SK-N-SH (cell line): ENCODE results near the gene AUH.

Source experiments
- CHD2 ChIP-seq: fragments of 150-350 bp; IDR thresholded peaks from 2 replicates; pipeline ENCODE4 v1.6.1; 2018; ENCODE audit warnings: low read length; ENCODE audit not compliant: partially characterized antibody
- ELF1 ChIP-seq: IDR thresholded peaks from 2 replicates; pipeline ENCODE4 v1.4.0; 2012
- EP300 ChIP-seq, 2 experiments: IDR thresholded peaks; 2 replicates each; pipeline versions ENCODE4 v1.4.0 to v1.6.1; 2012; ENCODE audit warnings: borderline replicate concordance in 1 of 2, low read depth in 1 of 2, low read length in 1 of 2
- EZH2phosphoT487 ChIP-seq: fragments of 200-600 bp; sonication (generic); IDR thresholded peaks from 2 replicates; pipeline ENCODE4 v1.6.1; 2017; ENCODE audit warnings: low read depth, mixed run types, mild to moderate bottlenecking, antibody characterized with exemption, moderate library complexity, borderline replicate concordance
- GABPA ChIP-seq: IDR thresholded peaks from 2 replicates; pipeline ENCODE4 v1.4.0; 2012; ENCODE audit warnings: low read depth, mild to moderate bottlenecking
- JUND ChIP-seq: IDR thresholded peaks from 2 replicates; pipeline ENCODE4 v1.4.0; 2012
- POLR2AphosphoS5 ChIP-seq: IDR thresholded peaks from 2 replicates; pipeline ENCODE4 v1.6.1; 2012; ENCODE audit warnings: low read depth, low read length
- RAD21 ChIP-seq: IDR thresholded peaks from 2 replicates; pipeline ENCODE4 v1.6.1; 2012; ENCODE audit warnings: mild to moderate bottlenecking, low read length
- REST ChIP-seq: IDR thresholded peaks from 2 replicates; pipeline ENCODE4 v1.6.1; 2012; ENCODE audit warnings: mild to moderate bottlenecking, low read depth, low read length, moderate library complexity
- RFX5 ChIP-seq: IDR thresholded peaks from 2 replicates; pipeline ENCODE4 v1.6.1; 2012; ENCODE audit warnings: mild to moderate bottlenecking, improper control_type of control experiment, low read length
- SIN3A ChIP-seq: IDR thresholded peaks from 2 replicates; pipeline ENCODE4 v1.6.1; 2012; ENCODE audit warnings: low read depth, mild to moderate bottlenecking, low read length, moderate library complexity, borderline replicate concordance
- TAF1 ChIP-seq: IDR thresholded peaks from 2 replicates; pipeline ENCODE4 v1.6.1; 2012; ENCODE audit warnings: low read depth, mild to moderate bottlenecking, low read length, moderate library complexity, borderline replicate concordance
- YY1 ChIP-seq: IDR thresholded peaks from 2 replicates; pipeline ENCODE4 v1.4.0; 2012; ENCODE audit warnings: low read depth, mild to moderate bottlenecking
- TF ChIP-seq, protein P1 (sequence below): fragments of 200-600 bp; sonication (generic); IDR thresholded peaks from 2 replicates; pipeline ENCODE4 v1.6.1; 2017; ENCODE audit warnings: antibody characterized with exemption, mild to moderate bottlenecking, moderate library complexity

DNA sequence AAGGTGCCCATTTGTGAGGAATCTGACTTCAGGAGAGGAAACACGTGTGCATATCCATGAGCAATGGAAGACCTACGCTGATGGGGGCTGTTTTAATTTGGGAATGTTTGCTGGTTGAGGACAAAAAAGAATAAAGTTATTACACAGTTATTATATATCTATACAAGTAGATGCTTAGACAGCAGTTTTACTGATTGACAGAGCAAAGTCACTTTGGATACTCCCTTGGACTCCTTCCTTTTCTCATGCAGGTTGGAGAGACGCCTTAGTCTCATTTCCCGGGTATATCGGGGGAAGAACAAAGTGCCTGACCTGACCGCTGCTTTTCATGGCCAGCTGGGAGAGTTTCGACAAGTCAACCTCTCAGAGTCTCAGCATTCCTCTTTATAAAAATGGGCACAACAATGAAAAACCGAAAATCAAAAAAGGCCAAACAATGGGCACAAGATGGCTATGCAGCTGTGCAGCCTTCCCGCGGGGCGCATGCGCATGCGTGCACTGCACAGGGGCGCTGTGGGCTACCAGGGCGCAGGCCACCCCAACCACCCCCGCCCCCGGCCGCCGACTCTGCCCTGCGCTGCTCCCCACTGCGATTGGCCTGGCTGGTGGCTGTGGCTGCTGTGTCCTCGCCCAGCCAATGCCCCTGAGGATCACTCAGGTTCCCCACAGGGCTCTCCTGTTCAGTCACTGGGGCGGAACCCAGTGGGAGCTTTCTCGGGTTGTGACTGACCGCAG is 43.8 kb upstream of the AUH start:
- TF ChIP-seq, protein P1, sequence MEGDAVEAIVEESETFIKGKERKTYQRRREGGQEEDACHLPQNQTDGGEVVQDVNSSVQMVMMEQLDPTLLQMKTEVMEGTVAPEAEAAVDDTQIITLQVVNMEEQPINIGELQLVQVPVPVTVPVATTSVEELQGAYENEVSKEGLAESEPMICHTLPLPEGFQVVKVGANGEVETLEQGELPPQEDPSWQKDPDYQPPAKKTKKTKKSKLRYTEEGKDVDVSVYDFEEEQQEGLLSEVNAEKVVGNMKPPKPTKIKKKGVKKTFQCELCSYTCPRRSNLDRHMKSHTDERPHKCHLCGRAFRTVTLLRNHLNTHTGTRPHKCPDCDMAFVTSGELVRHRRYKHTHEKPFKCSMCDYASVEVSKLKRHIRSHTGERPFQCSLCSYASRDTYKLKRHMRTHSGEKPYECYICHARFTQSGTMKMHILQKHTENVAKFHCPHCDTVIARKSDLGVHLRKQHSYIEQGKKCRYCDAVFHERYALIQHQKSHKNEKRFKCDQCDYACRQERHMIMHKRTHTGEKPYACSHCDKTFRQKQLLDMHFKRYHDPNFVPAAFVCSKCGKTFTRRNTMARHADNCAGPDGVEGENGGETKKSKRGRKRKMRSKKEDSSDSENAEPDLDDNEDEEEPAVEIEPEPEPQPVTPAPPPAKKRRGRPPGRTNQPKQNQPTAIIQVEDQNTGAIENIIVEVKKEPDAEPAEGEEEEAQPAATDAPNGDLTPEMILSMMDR, result no peak
- TF ChIP-seq POLR2AphosphoS5 (no peak), REST (no peak), JUND (no peak), RFX5 (no peak), EZH2phosphoT487 (no peak), YY1 (no peak), RAD21 (no peak), SIN3A (no peak), CHD2 (no peak), EP300 (IDR thresholded peaks at IDR 0.05; ENCODE audit: borderline replicate concordance in 1 of 2, low read depth in 1 of 2, low read length in 1 of 2) (no peak), ELF1 (no peak), TAF1 (no peak), GABPA (no peak)
